ENCODE data around the gene SLC16A9.

DNA sequence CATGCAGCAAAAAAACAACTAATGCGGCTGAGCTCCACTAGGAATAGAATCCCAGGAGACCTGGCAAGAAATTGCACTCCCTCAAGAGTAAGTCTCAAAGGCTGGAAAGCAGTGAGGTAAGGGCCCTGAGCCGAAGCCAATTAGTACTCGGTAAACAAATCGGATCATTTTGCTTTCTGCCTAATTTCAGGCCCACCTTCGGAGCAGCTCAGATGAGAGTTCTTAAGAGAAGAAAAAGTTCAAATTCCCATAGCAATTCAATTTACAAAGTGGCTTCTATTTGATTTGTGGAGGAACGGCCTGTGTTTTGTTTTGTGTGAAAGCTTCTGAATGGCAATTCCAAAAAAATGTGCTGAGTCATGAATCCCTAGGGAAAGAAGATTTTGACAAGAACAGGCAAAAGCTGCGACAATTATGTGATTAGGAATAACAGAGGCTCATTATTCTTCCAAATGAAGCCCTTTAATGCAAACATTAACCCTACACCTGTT, 60.9 kb downstream of the SLC16A9 start:
- TF ChIP-seq, protein P1, sequence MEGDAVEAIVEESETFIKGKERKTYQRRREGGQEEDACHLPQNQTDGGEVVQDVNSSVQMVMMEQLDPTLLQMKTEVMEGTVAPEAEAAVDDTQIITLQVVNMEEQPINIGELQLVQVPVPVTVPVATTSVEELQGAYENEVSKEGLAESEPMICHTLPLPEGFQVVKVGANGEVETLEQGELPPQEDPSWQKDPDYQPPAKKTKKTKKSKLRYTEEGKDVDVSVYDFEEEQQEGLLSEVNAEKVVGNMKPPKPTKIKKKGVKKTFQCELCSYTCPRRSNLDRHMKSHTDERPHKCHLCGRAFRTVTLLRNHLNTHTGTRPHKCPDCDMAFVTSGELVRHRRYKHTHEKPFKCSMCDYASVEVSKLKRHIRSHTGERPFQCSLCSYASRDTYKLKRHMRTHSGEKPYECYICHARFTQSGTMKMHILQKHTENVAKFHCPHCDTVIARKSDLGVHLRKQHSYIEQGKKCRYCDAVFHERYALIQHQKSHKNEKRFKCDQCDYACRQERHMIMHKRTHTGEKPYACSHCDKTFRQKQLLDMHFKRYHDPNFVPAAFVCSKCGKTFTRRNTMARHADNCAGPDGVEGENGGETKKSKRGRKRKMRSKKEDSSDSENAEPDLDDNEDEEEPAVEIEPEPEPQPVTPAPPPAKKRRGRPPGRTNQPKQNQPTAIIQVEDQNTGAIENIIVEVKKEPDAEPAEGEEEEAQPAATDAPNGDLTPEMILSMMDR (IDR thresholded peaks at IDR 0.05) = no peak
- TF ChIP-seq POLR2A (IDR thresholded peaks at IDR 0.05) = no peak
